GM21737 (cell line): Measurements from ENCODE around the gene RAB9B.
"Not testable (repeated sequence)": the region's sequence is repeated elsewhere in the genome, so short reads cannot be mapped to it uniquely, and the experiment has no call there.

Experiments used
- ATAC-seq: cut with Tn5 transposase; IDR thresholded peaks from one replicate; pipeline ENCODE4 v1.9.1; 2021; ENCODE audit warnings: mild to moderate bottlenecking, moderate library complexity; ENCODE audit not compliant: unreplicated experiment

Gene RAB9B

GRCh38 chrX:103817101-103817500, 15.0 kb downstream of the RAB9B start:
- ATAC-seq = not testable (repeated sequence)

- no peak for ATAC-seq
These were observed 20.2 kb downstream of the RAB9B start for GRCh38 chrX:103811858-103812257.

- no peak for ATAC-seq
These were observed 25.1 kb downstream of the RAB9B start for GRCh38 chrX:103806862-103807474.

- ATAC-seq = no peak
These were observed 26.2 kb downstream of the RAB9B start for GRCh38 chrX:103805860-103806259.

- no peak for ATAC-seq
These were observed 31.7 kb downstream of the RAB9B start for GRCh38 chrX:103800318-103800717.

- ATAC-seq = no peak
These were observed 34.4 kb downstream of the RAB9B start for GRCh38 chrX:103797691-103798090.

GRCh38 chrX:103794119-103794518, 37.9 kb downstream of the RAB9B start:
- ATAC-seq = no peak

- no peak for ATAC-seq
These were observed 38.5 kb downstream of the RAB9B start for GRCh38 chrX:103793545-103793940.

- ATAC-seq = no peak
These were observed 39.0 kb downstream of the RAB9B start for GRCh38 chrX:103792916-103793544.

- no peak for ATAC-seq
These were observed 40.1 kb downstream of the RAB9B start for GRCh38 chrX:103791826-103792485.

GRCh38 chrX:103791228-103791627, 40.8 kb downstream of the RAB9B start:
- no peak for ATAC-seq

GRCh38 chrX:103789004-103789403, 43.1 kb downstream of the RAB9B start:
- no peak for ATAC-seq

- no peak for ATAC-seq
These were observed 48.1 kb downstream of the RAB9B start for GRCh38 chrX:103783971-103784370.

- ATAC-seq = no peak
These were observed 48.9 kb downstream of the RAB9B start for GRCh38 chrX:103783196-103783595.

GRCh38 chrX:103782640-103783039, 49.4 kb downstream of the RAB9B start:
- ATAC-seq = no peak

- ATAC-seq = no peak
These were observed 50.4 kb downstream of the RAB9B start for GRCh38 chrX:103781706-103782105.

- no peak for ATAC-seq
These were observed 51.0 kb downstream of the RAB9B start for GRCh38 chrX:103781062-103781402.

- ATAC-seq = no peak
These were observed 51.6 kb downstream of the RAB9B start for GRCh38 chrX:103780336-103781061.

GRCh38 chrX:103779141-103779789, 52.8 kb downstream of the RAB9B start:
- no peak for ATAC-seq

- no peak for ATAC-seq
These were observed 55.5 kb downstream of the RAB9B start, which contains the start of gene PLP1 for GRCh38 chrX:103776546-103776945. Gene PLP1 (plus strand): TSS chrX:103776840. CDS start chrX:103776996, 156 bp downstream.

GRCh38 chrX:103774070-103774642, 57.9 kb downstream of the RAB9B start:
- no peak for ATAC-seq
